ENCODE results near the gene NACA.
"Not testable (repeated sequence)": the region's sequence is repeated elsewhere in the genome, so short reads cannot be mapped to it uniquely, and the experiment has no call there.

The NACA gene

DNA sequence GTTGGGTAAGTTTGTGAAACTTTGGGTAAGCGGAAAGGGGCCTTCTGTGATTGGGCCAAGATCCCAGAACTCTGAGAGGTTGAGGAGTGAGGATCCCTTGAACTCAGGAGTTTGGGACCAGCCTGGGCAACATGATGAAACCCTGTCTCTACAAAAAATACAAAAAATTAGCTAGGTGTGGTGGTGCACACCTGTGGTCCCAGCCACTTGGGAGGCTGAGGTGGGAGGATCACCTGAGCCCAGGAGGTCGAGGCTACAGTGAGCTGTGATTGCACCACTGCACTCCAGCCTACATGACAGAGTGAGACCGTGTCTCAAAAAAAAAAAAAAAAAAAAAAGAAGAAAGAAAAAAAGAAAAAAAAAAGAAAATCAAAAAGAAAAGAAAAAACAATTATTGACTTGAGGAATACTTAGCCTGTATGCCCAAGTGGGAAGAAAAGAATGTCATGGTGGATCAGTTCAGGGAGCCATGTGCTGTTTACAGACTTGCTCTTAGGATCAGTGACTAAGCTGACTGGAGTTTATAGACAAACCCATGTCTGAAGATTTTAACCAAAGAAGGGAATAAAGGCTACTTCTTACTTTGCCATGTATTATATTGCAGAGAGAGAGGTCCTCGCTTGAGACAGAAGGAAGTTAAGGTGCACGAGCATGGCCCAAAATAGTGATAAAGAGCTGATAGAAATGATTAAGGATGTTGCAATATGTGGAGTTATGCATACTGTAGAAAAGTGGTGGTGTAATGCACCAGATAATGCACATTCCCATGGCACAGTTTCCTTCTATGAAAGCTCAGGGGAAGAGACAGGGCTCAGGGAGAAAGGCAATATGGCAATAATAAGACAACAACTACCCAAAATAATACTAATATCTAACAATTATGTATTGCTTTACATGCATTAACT, 38.9 kb upstream of the NACA start:
- no peak overlapping the region for H3K27ac ChIP-seq
- TF ChIP-seq, protein P1, sequence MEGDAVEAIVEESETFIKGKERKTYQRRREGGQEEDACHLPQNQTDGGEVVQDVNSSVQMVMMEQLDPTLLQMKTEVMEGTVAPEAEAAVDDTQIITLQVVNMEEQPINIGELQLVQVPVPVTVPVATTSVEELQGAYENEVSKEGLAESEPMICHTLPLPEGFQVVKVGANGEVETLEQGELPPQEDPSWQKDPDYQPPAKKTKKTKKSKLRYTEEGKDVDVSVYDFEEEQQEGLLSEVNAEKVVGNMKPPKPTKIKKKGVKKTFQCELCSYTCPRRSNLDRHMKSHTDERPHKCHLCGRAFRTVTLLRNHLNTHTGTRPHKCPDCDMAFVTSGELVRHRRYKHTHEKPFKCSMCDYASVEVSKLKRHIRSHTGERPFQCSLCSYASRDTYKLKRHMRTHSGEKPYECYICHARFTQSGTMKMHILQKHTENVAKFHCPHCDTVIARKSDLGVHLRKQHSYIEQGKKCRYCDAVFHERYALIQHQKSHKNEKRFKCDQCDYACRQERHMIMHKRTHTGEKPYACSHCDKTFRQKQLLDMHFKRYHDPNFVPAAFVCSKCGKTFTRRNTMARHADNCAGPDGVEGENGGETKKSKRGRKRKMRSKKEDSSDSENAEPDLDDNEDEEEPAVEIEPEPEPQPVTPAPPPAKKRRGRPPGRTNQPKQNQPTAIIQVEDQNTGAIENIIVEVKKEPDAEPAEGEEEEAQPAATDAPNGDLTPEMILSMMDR (conservative IDR thresholded peaks at IDR 0.05; ENCODE audit: low read depth), result no peak
- no peak for DNase-seq (ENCODE audit: low spot score)
- POLR2A ChIA-PET (ENCODE audit: low non-redundant PET), result no interaction called here
- CTCF ChIA-PET, result interaction anchor here (0.6 to 0.7 kb wide), 2 partner anchors 212 to 224 kb away, joined by 4 read pairs; no protein-coding TSS in a partner anchor

DNA sequence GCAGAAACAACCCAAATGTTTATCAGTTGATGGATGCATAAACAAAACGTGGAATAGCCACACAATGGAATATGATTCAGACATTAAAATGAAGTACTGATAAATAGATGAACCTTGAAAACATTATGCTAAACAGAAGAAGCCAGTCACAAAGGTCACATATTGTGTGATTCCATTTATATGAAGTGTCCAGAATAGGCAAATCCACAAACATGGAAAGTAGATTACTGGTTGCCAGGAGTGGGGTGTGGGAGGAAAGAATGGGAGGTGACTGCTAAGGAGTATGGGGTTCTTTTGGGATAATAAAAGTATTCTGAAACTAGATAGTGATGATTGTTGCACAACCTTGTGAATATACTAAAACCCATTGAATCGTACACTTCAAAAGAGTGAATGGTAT, 36.7 kb upstream of the NACA start:
- TF ChIP-seq, protein P1 (conservative IDR thresholded peaks at IDR 0.05; ENCODE audit: low read depth), result no peak
- POLR2A ChIA-PET (ENCODE audit: low non-redundant PET), result no interaction called here
- no peak for DNase-seq (ENCODE audit: low spot score)
- no peak overlapping the region for H3K27ac ChIP-seq
- CTCF ChIA-PET, result interaction anchor here (0.6 kb wide), 1 partner anchor 265 kb away, joined by 9 read pairs; no protein-coding TSS in a partner anchor

DNA sequence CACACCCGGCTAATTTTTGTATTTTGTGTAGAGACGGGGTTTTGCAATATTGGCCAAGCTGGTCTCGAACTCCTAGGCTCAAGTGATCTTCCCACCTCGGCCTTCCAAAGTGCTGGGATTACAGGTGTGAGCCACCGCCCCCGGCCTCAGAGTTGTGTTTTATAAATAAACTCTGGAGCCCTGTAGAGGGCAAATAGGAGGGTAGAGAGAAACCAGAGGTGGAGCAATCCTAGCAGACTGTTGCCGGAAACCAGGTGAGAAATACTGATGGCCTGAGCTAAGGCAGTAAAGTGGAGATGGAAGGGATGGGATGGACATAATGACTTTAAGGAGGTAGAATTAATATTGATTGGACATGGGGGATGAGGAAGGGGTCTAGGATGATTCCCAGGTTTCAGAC, 35.4 kb upstream of the NACA start:
- no peak for DNase-seq (ENCODE audit: low spot score)
- ChIA-PET POLR2A (ENCODE audit: low non-redundant PET) (no interaction called here), CTCF (no interaction called here)
- H3K27ac ChIP-seq, result no peak overlapping the region
- TF ChIP-seq, protein P1 (conservative IDR thresholded peaks at IDR 0.05; ENCODE audit: low read depth), result no peak

- POLR2A ChIA-PET (ENCODE audit: low non-redundant PET), result no interaction called here
These were observed 34.3 kb upstream of the NACA start for GRCh38 chr12:56759263-56759908.

DNA sequence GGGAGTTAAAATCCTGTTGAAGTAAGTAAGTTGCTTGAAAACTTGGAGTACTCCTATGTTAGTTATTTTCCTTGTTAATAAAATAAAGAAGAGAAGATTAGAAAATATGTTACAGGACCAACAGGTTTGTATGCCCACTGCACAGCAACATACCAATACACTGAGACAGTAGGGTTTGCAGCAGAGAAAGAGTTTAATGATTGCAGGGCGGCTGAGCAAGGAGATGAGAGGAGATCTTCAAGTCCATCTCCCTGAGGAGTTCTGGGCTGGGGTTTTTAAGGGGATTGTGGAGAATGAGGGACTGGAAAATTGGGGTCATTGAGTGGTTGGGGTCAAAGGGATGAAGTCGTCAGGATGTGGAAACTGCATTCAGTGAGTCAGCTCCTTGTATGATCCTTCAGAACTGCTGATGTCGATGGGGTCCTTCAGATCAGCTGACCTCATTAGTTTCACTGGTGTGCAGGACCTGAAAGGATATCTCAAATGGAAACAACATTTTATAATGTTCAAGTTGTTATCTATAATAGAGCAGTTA, 33.7 kb upstream of the NACA start:
- DNase-seq (ENCODE audit: low spot score), result no peak
- POLR2A ChIA-PET (ENCODE audit: low non-redundant PET), result no interaction called here
- TF ChIP-seq, protein P1 (conservative IDR thresholded peaks at IDR 0.05; ENCODE audit: low read depth), result no peak
- CTCF ChIA-PET, result no interaction called here
- no peak overlapping the region for H3K27ac ChIP-seq

More at GRCh38 chr12:56759263-56759908, 34.3 kb upstream of the NACA start:
- TF ChIP-seq, protein P1 (conservative IDR thresholded peaks at IDR 0.05; ENCODE audit: low read depth), result no peak
- CTCF ChIA-PET, result no interaction called here
- no peak overlapping the region for H3K27ac ChIP-seq
- no peak for DNase-seq (ENCODE audit: low spot score)

- CTCF ChIA-PET, result interaction anchor here (0.7 kb wide), 2 partner anchors 46 to 67 kb away, joined by 3 to 5 read pairs; no protein-coding TSS in a partner anchor
- DNase-seq (ENCODE audit: low spot score); H3K27ac ChIP-seq; POLR2A ChIA-PET (ENCODE audit: low non-redundant PET): not testable (repeated sequence)
These were observed 32.9 kb upstream of the NACA start for GRCh38 chr12:56757971-56758370.
